ENCODE data around the gene FAM168A.

DNA sequence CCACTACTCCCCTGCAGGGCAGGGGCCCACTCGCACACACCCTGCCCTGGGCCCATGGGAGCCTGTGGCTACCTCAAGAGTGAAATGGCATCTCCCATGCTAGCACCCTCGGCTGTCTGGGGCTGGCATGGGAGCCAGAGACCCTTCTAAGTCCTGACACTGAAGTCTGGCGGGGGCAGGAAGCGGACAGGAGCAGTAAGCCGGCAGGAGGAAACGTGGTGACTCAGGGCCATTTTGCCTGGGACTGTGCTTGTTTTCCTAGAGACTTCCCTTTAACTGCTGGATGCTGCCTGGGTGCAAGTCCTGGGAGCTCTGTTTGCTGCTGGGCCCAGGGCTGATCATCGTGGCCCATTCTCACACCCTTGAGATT is 204.9 kb downstream of the FAM168A start:
- TF ChIP-seq CTCF (IDR thresholded peaks at IDR 0.05; ENCODE audit: low read depth, low read length), result no peak
- no peak for TF ChIP-seq EZH2phosphoT487 (IDR thresholded peaks at IDR 0.05; ENCODE audit: low read depth)

All from OCI-LY3 (cell line).